Measurements from ENCODE around the gene TRAFD1. TPM values are rescaled to one million over a fixed set of nuclear protein-coding genes. Genes with fewer than 3 reads are reported as not detected.
A peak's percentile ranks its signal among the peaks of the same experiment; 100 is the strongest.

The TRAFD1 gene
- polyA plus RNA-seq (2011; rRNA removed): 71.2 and 73.4 TPM in 2 replicates
- 54.0 and 63.0 TPM in 2 replicates for polyA minus RNA-seq (2011; rRNA and poly(A)+ RNA removed)

- no peaks in the 10 kb centered on the region; the same call in 1 of the 2 replicates for H3K9me3 ChIP-seq (ENCODE audit: control insufficient read depth, insufficient read depth, low read length)
- ChIA-PET POLR2A (interaction anchor here (0.6 to 2.0 kb wide), 11 partner anchors 8 to 57 kb away, joined by 3 to 15 read pairs (median 3); partner anchors contain the start of gene NAA25), CTCF (interaction anchor here (0.9 to 1.0 kb wide), 2 partner anchors 13 to 180 kb away, joined by 3 to 4 read pairs; no protein-coding TSS in a partner anchor)
Measured at GRCh38 chr12:112125250-112125999, at the start of gene TRAFD1. Gene TRAFD1 (plus strand): TSS chr12:112125560. CDS start chr12:112130523, 4,963 bp downstream.

GRCh38 chr12:112087055-112087850 is 38.1 kb upstream of the TRAFD1 start:
- H3K4me3 ChIP-seq (ENCODE audit: low read depth, low read length): no peak overlapping the region
- DNase-seq (ENCODE audit: low read depth, low spot score): no peak

More at GRCh38 chr12:112125250-112125999, at the start of gene TRAFD1:
- Histone ChIP-seq H3K4me3 (ENCODE audit: low read depth, low read length) (peak within 1 kb of the TSS; percentile 97), H3K27me3 (ENCODE audit: control insufficient read depth, insufficient read depth, low read length) (no peaks in the 10 kb centered on the region), H3K27ac (ENCODE audit: low read depth, low read length) (peak within 1 kb of the TSS; percentile 80)
- no peak for TF ChIP-seq CTCF (IDR thresholded peaks at IDR 0.05; ENCODE audit: low read depth, low read length)
- DNase-seq (ENCODE audit: low read depth, low spot score): peak; percentile 92

GRCh38 chr12:112087851-112088250 is 37.5 kb upstream of the TRAFD1 start:
- no peak for DNase-seq (ENCODE audit: low read depth, low spot score)

More at GRCh38 chr12:112087055-112087850, 38.1 kb upstream of the TRAFD1 start:
- H3K9me3 ChIP-seq (ENCODE audit: control insufficient read depth, insufficient read depth, low read length): no peaks in the 10 kb centered on the region
- no peaks in the 10 kb centered on the region for H3K27me3 ChIP-seq (ENCODE audit: control insufficient read depth, insufficient read depth, low read length)
- CTCF ChIA-PET: interaction anchor here (0.5 to 1.3 kb wide), 5 partner anchors 20 to 273 kb away, joined by 3 to 7 read pairs (median 5); no protein-coding TSS in a partner anchor
- peak; percentile 38; the same call in 1 of the 2 replicates for TF ChIP-seq CTCF (IDR thresholded peaks at IDR 0.05; ENCODE audit: low read depth, low read length)
- POLR2A ChIA-PET: interaction anchor here (0.7 kb wide), 1 partner anchor 320 kb away, joined by 9 read pairs; the partner anchor contains the start of gene ALDH2
- H3K27ac ChIP-seq (ENCODE audit: low read depth, low read length): no peak overlapping the region

GRCh38 chr12:112091563-112091962 is 33.8 kb upstream of the TRAFD1 start:
- TF ChIP-seq CTCF (IDR thresholded peaks at IDR 0.05; ENCODE audit: low read depth, low read length): no peak
- CTCF ChIA-PET: interaction anchor here (0.7 kb wide), 1 partner anchor 51 kb away, joined by 3 read pairs; no protein-coding TSS in a partner anchor
- Histone ChIP-seq H3K4me3 (ENCODE audit: low read depth, low read length) (no peak overlapping the region), H3K27me3 (ENCODE audit: control insufficient read depth, insufficient read depth, low read length) (no peaks in the 10 kb centered on the region), H3K27ac (ENCODE audit: low read depth, low read length) (no peak overlapping the region), H3K9me3 (ENCODE audit: control insufficient read depth, insufficient read depth, low read length) (no peaks in the 10 kb centered on the region)
- no peak for DNase-seq (ENCODE audit: low read depth, low spot score)
- POLR2A ChIA-PET: no interaction called here

More at GRCh38 chr12:112087851-112088250, 37.5 kb upstream of the TRAFD1 start:
- POLR2A ChIA-PET: no interaction called here
- H3K9me3 ChIP-seq (ENCODE audit: control insufficient read depth, insufficient read depth, low read length): no peaks in the 10 kb centered on the region
- no peak overlapping the region for H3K27ac ChIP-seq (ENCODE audit: low read depth, low read length)
- CTCF ChIA-PET: interaction anchor here (0.6 to 1.3 kb wide), 3 partner anchors 19 to 143 kb away, joined by 3 to 7 read pairs (median 5); no protein-coding TSS in a partner anchor
- TF ChIP-seq CTCF (IDR thresholded peaks at IDR 0.05; ENCODE audit: low read depth, low read length): no peak
- no peaks in the 10 kb centered on the region for H3K27me3 ChIP-seq (ENCODE audit: control insufficient read depth, insufficient read depth, low read length)
- H3K4me3 ChIP-seq (ENCODE audit: low read depth, low read length): no peak overlapping the region
